ENCODE measurements around the gene FAM216A.

Gene FAM216A

DNA sequence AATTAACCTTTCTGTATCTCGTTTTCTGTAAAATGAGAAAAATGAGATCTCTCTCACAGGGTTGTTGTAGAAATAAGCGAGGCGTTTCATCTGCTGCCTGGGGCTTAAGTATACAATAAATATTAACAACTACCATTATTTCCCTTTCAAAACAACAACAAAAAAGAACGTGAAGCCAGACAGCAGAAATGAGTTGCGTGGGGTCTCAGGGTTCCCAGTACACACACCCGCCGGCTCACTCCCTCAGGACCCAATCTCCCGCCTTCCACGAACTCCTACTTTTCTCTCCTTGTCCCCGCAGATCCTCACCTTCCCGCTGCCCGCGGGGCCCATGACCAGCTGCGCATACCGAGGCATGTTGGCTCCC, 815 bp upstream of the FAM216A start:
- Histone ChIP-seq H3K36me3 (peaks cover 4 to 26% (median 13%) of the 10 kb centered on the region in 3 donors), H3K27ac (peak overlapping the region; percentile 90 to 93), H3K4me1 (peaks cover 0 to 22% (median 15%) of the 10 kb centered on the region in 4 donors), H3K9me3 (no peaks in the 10 kb centered on the region), H3K27me3 (no peaks in the 10 kb centered on the region), H3K4me3 (peak overlapping the region; percentile 66 to 74)
- no peak for DNase-seq
- intact Hi-C loops (cut with DNase I; ENCODE audit: low total_unique reads) = loop anchor here (5.0 to 10.0 kb wide), 3 partner anchors 34 to 1627 kb away; partner anchors contain the start of genes PPTC7, RAD9B and VPS29
- TF ChIP-seq, protein P1, sequence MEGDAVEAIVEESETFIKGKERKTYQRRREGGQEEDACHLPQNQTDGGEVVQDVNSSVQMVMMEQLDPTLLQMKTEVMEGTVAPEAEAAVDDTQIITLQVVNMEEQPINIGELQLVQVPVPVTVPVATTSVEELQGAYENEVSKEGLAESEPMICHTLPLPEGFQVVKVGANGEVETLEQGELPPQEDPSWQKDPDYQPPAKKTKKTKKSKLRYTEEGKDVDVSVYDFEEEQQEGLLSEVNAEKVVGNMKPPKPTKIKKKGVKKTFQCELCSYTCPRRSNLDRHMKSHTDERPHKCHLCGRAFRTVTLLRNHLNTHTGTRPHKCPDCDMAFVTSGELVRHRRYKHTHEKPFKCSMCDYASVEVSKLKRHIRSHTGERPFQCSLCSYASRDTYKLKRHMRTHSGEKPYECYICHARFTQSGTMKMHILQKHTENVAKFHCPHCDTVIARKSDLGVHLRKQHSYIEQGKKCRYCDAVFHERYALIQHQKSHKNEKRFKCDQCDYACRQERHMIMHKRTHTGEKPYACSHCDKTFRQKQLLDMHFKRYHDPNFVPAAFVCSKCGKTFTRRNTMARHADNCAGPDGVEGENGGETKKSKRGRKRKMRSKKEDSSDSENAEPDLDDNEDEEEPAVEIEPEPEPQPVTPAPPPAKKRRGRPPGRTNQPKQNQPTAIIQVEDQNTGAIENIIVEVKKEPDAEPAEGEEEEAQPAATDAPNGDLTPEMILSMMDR (IDR thresholded peaks at IDR 0.05) = no peak

DNA sequence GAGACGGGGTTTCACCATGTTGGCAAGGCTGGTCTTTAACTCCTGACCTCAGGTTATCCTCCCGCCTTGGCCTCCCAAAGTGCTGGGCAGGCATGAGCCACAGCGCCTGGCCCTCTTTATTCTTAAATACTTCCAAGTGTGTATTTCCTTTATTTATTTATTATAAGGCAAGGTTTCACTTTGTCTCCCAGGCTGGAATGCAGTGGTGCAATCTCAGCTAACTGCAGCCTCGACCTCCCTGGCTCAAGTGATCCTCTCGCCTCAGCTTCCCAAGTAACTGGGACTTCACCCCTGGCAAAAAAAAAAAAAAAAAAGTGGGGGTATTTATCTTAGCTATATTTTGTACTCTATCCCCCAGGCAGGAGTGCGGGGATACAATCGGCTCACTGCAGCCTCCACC, 6.8 kb downstream of the FAM216A start:
- Histone ChIP-seq H3K27ac (no peak overlapping the region), H3K4me1 (no peaks in the 10 kb centered on the region), H3K4me3 (no peak overlapping the region), H3K36me3 (peaks cover 0 to 5% (median 3%) of the 10 kb centered on the region in 3 donors), H3K27me3 (no peaks in the 10 kb centered on the region), H3K9me3 (no peaks in the 10 kb centered on the region)
- intact Hi-C loops (cut with DNase I; ENCODE audit: low total_unique reads) = no loop called here
- TF ChIP-seq, protein P1 (IDR thresholded peaks at IDR 0.05) = no peak
- DNase-seq = no peak

DNA sequence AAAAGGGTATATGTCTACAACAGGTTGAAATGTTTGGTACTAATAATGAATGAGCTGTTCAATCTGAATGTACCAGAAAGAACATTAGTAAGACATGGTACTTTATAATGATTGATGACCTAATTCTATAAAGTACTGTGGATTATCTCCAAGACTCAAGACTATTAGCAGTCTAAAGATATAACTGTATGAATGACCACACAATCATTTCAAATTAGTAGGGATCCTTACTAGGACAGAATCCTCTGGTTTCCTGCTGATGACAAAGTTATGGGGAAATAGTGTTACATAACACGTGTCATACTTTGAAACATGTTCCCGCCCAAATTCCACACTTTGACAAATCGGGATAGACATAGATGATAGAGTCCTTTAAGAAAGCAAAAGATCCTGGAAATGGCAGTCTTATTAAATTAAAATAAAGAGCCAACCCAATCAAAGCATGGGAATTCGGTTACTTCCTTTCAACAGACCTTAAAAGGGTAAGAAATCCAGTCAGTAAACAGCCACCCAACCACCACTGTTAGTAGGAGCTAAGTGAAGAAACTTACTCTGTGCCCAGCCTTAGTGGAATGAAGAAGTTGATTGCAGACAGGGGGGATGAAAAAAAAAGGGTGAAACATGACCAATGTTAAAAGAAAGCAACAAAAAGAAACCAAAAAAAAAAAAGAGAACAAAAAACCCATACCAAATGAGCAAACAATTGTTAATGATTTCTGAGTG, 30.5 kb downstream of the FAM216A start:
- TF ChIP-seq, protein P1 (IDR thresholded peaks at IDR 0.05) = no peak
- no peak for DNase-seq
- intact Hi-C loops (cut with DNase I; ENCODE audit: low total_unique reads) = no loop called here
- peaks cover 13 to 22% (median 18%) of the 10 kb centered on the region in 3 donors for H3K36me3 ChIP-seq
- peaks cover 0 to 38% (median 22%) of the 10 kb centered on the region in 4 donors for H3K4me1 ChIP-seq
- no peaks in the 10 kb centered on the region for H3K27me3 ChIP-seq
- H3K4me3 ChIP-seq = no peak overlapping the region
- H3K27ac ChIP-seq = peak overlapping the region; percentile 24 to 95
- no peaks in the 10 kb centered on the region for H3K9me3 ChIP-seq

DNA sequence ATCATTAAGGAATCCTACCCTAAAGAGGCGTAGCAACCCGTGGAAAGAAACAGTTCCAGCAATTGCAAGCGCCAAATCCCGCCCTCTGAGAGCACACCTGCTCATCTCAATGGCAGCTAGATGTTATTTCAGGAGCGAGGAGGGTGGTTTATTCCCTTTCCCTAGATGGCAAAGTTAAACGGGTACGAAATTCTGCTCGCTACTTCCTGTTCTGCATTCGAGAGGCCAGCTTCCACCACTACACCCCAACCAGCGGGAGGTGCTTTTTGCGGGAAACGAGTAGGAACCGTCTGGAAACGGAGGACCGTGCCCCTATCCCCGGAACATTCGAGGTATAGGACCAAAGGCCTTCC, 32.7 kb downstream of the FAM216A start:
- TF ChIP-seq, protein P1 (IDR thresholded peaks at IDR 0.05) = no peak
- intact Hi-C loops (cut with DNase I; ENCODE audit: low total_unique reads) = loop anchor here (5.0 kb wide), 1 partner anchor 34 kb away; the partner anchor contains the start of genes FAM216A and GPN3
- H3K9me3 ChIP-seq = no peaks in the 10 kb centered on the region
- H3K4me1 ChIP-seq = peaks cover 0 to 38% (median 22%) of the 10 kb centered on the region in 4 donors
- H3K36me3 ChIP-seq = no peaks in the 10 kb centered on the region
- H3K27ac ChIP-seq = peak overlapping the region; percentile 93 to 95
- H3K4me3 ChIP-seq = peak overlapping the region; percentile 86 to 97
- peak; percentile 42 to 72 for DNase-seq
- no peaks in the 10 kb centered on the region for H3K27me3 ChIP-seq

DNA sequence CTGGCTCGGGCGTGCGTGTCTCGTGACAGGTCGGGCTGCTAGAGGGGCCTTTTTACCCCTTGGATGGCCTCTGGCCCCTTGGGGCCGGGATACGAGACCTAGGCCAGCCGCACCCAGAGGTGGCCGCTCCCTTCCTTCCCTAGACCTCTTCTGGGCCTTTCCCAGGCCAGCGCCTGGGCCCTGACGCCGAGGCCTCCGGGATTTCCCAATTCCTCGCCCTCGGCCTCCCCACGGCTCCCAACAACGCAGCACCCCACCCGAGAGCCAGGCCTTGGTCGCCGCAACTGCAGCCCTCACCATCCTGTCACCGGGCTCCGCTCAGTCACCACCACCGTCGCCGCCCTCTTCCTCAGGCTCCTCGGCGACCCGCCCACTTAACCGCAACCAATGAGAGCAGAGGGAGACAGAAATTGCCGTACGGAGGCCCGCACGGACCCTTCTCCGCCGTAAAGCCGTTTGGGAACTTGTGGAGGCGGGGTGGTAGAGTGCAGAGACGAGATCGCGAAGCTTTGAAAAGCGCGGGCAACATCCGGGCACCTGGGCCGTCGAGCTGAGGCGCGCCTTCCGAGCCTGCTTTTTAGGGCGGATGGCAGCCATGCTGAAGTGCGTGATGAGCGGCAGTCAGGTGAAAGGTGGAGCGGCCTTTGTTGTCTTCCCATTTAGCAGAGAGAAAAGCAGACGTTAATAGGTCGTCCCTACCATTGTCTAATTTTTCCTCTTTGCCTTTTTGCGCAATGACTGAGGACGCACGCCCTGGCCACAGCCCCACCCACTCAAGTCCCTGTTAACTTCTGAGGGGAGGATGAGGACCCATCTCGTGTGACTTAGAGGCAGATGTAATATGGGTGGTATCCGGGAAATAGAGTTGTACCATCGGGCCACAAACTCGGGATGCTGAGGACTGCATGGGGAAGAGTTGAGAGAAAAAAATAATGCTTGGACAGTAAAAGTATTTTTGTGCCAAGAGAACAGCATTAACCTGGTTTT, 33.4 kb downstream of the FAM216A start, which contains the start of the genes RAD9B and VPS29:
Gene RAD9B (plus strand): TSS at position 580 of the 987 bp plus-strand sequence. CDS start 7 bp downstream, at position 587.
Gene VPS29 (minus strand): TSS at position 360 of the 987 bp plus-strand sequence. CDS start 60 bp downstream, at position 300.
- Histone ChIP-seq H3K36me3 (no peaks in the 10 kb centered on the region), H3K4me3 (peak within 1 kb of the TSS; percentile 86 to 97), H3K27me3 (no peaks in the 10 kb centered on the region), H3K9me3 (no peaks in the 10 kb centered on the region), H3K27ac (peak within 1 kb of the TSS; percentile 93 to 95), H3K4me1 (peaks cover 0 to 38% (median 22%) of the 10 kb centered on the region in 4 donors)
- DNase-seq = peak; percentile 98 to 99
- TF ChIP-seq, protein P1 (IDR thresholded peaks at IDR 0.05) = no peak
- intact Hi-C loops (cut with DNase I; ENCODE audit: low total_unique reads) = loop anchor here (5.0 kb wide), 1 partner anchor 35 kb away; the partner anchor contains the start of genes FAM216A and GPN3

Data from tibial artery (tissue), 4 donors.